K562 (cell line): Measurements from ENCODE around the gene TBCC. TPM values are rescaled to one million over a fixed set of nuclear protein-coding genes. Genes with fewer than 3 reads are reported as not detected.

Source experiments
- ARHGAP35 ChIP-seq: fragments of 450-650 bp; IDR thresholded peaks from 2 replicates; pipeline ENCODE4 v1.6.1; 2018; ENCODE audit not compliant: partially characterized antibody
- ATF1 ChIP-seq, 2 experiments: fragments of 450-650 bp in 1 of 2; IDR thresholded peaks; 2 replicates each; pipeline ENCODE4 v1.6.1; 2016; ENCODE audit warnings: missing compliant biosample characterization in 1 of 2, missing genetic modification characterization in 1 of 2
- CCAR2 ChIP-seq: fragments of 200-400 bp; formaldehyde crosslinking; IDR thresholded peaks from 2 replicates; pipeline ENCODE4 v1.6.1; 2017; ENCODE audit warnings: mild to moderate bottlenecking, low read depth, low read length
- EGR1 ChIP-seq: fragments of 450-650 bp; conservative IDR thresholded peaks from 2 replicates; pipeline ENCODE4 v1.6.1; 2017; ENCODE audit warnings: mild to moderate bottlenecking
- ELF2 ChIP-seq: fragments of 250-450 bp; sonication (Bioruptor Pico); IDR thresholded peaks from 2 replicates; pipeline ENCODE4 v1.5.0; 2021; ENCODE audit warnings: mild to moderate bottlenecking
- FOXA3 ChIP-seq, 2 experiments: fragments of 450-650 bp in 1 of 2; sonication (generic) in 1 of 2; formaldehyde crosslinking; IDR thresholded peaks in 1 of 2; conservative IDR thresholded peaks in 1 of 2; 2 replicates each; pipeline versions ENCODE4 v1.4.0 to v1.8.0; 2020 to 2022; ENCODE audit warnings: mild to moderate bottlenecking in 2 of 2, missing genetic modification reagents in 1 of 2
- IRF2 ChIP-seq: sonication (generic); formaldehyde crosslinking; IDR thresholded peaks from 2 replicates; pipeline ENCODE4 v1.8.1; 2022; ENCODE audit warnings: mild to moderate bottlenecking, missing genetic modification reagents
- SAFB2 ChIP-seq: fragments of 200-400 bp; formaldehyde crosslinking; IDR thresholded peaks from 2 replicates; pipeline ENCODE4 v1.6.1; 2018; ENCODE audit warnings: borderline replicate concordance, low read length, low read depth, moderate library complexity; ENCODE audit not compliant: severe bottlenecking
- TBL1XR1 ChIP-seq, 2 experiments: IDR thresholded peaks; 2 replicates each; pipeline ENCODE4 v1.6.1; 2012; ENCODE audit warnings: improper control_type of control experiment in 2 of 2, low read length in 2 of 2, mild to moderate bottlenecking in 1 of 2
- ZNF121 ChIP-seq: sonication (generic); formaldehyde crosslinking; conservative IDR thresholded peaks from 2 replicates; pipeline ENCODE4 v1.8.0; 2022; ENCODE audit warnings: missing genetic modification reagents
- ZNF551 ChIP-seq: fragments of 250-450 bp; sonication (Bioruptor Pico); IDR thresholded peaks from 2 replicates; pipeline ENCODE4 v1.5.0; 2021; ENCODE audit warnings: mild to moderate bottlenecking, moderate library complexity
- polyA plus RNA-seq, 8 experiments: library from polyadenylated mRNA; depleted of rRNA in 4 of 8; stranded (reverse) in 5 of 8; unstranded in 3 of 8; fragments of >200 nt; fragmentation: Nextera tagmentation in 2 of 8; fragmentation: Illumina TruSeq in 1 of 8; extraction: Ambion mirVana in 2 of 8; extraction: Trizol in 1 of 8; gene quantifications; 2 replicates each; pipeline versions ENCODE4 v1.2.1 to v1.2.3, GENCODE V29; 2011 to 2014; ENCODE audit warnings: inconsistent platforms in 1 of 8, missing spikeins in 1 of 8
- total RNA-seq, 7 experiments: library from RNA; depleted of rRNA in 6 of 7; stranded (reverse); fragments of >200 nt in 6 of 7; fragmentation: Illumina TruSeq in 2 of 7; extraction: Trizol in 2 of 7; gene quantifications; 2 replicates each; pipeline versions ENCODE4 v1.2.1 to v1.2.3, GENCODE V29; 2011 to 2021; ENCODE audit warnings: low replicate concordance in 1 of 7
- TF ChIP-seq, protein P1 (sequence below): fragments of 450-650 bp; IDR thresholded peaks from 2 replicates; pipeline ENCODE4 v1.6.1; 2017; ENCODE audit warnings: antibody characterized with exemption, mild to moderate bottlenecking
- TF ChIP-seq, protein P2 (sequence below), 2 experiments: fragments of 450-650 bp; conservative IDR thresholded peaks; 2 replicates each; pipeline ENCODE4 v1.6.1; 2017; ENCODE audit warnings: mild to moderate bottlenecking in 2 of 2, moderate library complexity in 2 of 2
- TF ChIP-seq, protein P3 (sequence below): sonication (generic); formaldehyde crosslinking; IDR thresholded peaks from 2 replicates; pipeline ENCODE4 v1.8.1; 2022; ENCODE audit warnings: missing genetic modification reagents
- TF ChIP-seq, protein P4 (sequence below): IDR thresholded peaks from 2 replicates; pipeline ENCODE4 v1.6.1; 2011; ENCODE audit not compliant: insufficient read length; ENCODE audit errors: extremely low read depth
- TF ChIP-seq, protein P5 (sequence below): sonication (generic); formaldehyde crosslinking; IDR thresholded peaks from 2 replicates; pipeline ENCODE4 v1.8.1; 2023; ENCODE audit warnings: mild to moderate bottlenecking, missing genetic modification reagents, moderate library complexity

Gene TBCC
- total and polyA plus RNA-seq, 9 of the 15 experiments (the other 6 are each of a cell fraction or from before 2014, with no cell fraction given), result 2.8 to 34.1 (median 23.3) TPM

DNA sequence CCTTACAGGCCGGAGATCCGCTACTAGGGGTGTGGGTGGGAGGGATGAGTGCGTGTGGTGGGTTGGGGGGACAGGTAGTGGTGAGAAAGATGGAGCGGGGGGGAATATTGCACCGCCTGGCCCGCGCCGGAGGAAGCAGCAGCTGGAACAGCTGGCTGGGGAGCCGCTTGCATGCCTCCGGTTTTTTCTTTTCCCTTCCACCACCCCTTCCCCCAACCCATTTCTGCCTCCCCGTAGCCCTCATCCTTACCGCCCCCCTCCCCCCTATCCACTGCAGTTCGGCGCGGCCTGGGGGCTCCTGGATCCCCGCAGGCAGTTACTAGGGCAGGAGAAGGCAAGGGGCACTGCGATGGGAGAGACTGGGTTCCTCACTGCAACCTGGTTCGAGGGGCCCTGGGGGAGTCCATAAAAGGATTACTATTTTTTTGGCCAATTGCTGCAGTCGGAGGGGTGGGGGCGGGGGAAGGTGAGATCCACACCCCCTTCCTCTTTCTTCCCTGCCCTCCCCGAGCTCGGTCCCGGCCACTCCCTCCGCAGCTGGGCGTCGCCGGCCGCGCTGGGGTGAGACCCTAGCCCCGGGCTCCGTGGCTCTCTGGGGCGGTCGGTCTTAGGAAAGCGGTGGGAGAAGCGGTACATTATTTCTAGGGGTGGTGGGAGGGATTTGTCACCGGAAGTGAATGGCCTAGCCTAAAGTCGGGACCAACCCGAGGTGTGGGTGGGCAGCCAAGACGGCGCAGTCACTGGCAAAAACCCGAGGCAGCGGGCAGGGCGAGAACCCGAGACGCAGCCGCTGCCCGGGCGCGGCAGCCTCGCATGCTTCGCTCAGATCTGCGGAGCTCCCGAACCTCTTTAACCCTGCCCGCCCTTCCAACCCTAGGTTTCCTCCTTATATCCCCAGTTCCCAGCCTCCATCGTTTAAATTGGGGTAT, 824 bp upstream of the TBCC start (continued):
- TF ChIP-seq, protein P1, sequence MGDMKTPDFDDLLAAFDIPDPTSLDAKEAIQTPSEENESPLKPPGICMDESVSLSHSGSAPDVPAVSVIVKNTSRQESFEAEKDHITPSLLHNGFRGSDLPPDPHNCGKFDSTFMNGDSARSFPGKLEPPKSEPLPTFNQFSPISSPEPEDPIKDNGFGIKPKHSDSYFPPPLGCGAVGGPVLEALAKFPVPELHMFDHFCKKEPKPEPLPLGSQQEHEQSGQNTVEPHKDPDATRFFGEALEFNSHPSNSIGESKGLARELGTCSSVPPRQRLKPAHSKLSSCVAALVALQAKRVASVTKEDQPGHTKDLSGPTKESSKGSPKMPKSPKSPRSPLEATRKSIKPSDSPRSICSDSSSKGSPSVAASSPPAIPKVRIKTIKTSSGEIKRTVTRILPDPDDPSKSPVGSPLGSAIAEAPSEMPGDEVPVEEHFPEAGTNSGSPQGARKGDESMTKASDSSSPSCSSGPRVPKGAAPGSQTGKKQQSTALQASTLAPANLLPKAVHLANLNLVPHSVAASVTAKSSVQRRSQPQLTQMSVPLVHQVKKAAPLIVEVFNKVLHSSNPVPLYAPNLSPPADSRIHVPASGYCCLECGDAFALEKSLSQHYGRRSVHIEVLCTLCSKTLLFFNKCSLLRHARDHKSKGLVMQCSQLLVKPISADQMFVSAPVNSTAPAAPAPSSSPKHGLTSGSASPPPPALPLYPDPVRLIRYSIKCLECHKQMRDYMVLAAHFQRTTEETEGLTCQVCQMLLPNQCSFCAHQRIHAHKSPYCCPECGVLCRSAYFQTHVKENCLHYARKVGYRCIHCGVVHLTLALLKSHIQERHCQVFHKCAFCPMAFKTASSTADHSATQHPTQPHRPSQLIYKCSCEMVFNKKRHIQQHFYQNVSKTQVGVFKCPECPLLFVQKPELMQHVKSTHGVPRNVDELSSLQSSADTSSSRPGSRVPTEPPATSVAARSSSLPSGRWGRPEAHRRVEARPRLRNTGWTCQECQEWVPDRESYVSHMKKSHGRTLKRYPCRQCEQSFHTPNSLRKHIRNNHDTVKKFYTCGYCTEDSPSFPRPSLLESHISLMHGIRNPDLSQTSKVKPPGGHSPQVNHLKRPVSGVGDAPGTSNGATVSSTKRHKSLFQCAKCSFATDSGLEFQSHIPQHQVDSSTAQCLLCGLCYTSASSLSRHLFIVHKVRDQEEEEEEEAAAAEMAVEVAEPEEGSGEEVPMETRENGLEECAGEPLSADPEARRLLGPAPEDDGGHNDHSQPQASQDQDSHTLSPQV, result no peak
- TF ChIP-seq, protein P2, sequence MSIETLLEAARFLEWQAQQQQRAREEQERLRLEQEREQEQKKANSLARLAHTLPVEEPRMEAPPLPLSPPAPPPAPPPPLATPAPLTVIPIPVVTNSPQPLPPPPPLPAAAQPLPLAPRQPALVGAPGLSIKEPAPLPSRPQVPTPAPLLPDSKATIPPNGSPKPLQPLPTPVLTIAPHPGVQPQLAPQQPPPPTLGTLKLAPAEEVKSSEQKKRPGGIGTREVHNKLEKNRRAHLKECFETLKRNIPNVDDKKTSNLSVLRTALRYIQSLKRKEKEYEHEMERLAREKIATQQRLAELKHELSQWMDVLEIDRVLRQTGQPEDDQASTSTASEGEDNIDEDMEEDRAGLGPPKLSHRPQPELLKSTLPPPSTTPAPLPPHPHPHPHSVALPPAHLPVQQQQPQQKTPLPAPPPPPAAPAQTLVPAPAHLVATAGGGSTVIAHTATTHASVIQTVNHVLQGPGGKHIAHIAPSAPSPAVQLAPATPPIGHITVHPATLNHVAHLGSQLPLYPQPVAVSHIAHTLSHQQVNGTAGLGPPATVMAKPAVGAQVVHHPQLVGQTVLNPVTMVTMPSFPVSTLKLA (conservative IDR thresholded peaks at IDR 0.05), result peak; percentile 80 to 84; a peak in 3 of 4 replicates
- TF ChIP-seq EGR1 (peak; percentile 65), ZNF121 (CRISPR knock-in tag) (no peak), TBL1XR1 (IDR thresholded peaks at IDR 0.05; ENCODE audit: low read length in 2 of 2) (no peak), CCAR2 (no peak), IRF2 (no peak), ATF1 (CRISPR knock-in tag; IDR thresholded peaks at IDR 0.05) (no peak), ATF1 (tag; IDR thresholded peaks at IDR 0.05) (peak; percentile 52; the same call in 1 of the 2 replicates), FOXA3 (CRISPR knock-in tag; conservative IDR thresholded peaks at IDR 0.05 in 1 of 2, IDR thresholded peaks at IDR 0.05 in 1 of 2) (0 out of 4 replicates have a peak, but pooled peaks of 1 of the 2 experiments have one; percentile 11), SAFB2 (no peak), ARHGAP35 (no peak), ELF2 (no peak), ZNF551 (no peak)
- TF ChIP-seq, protein P3, sequence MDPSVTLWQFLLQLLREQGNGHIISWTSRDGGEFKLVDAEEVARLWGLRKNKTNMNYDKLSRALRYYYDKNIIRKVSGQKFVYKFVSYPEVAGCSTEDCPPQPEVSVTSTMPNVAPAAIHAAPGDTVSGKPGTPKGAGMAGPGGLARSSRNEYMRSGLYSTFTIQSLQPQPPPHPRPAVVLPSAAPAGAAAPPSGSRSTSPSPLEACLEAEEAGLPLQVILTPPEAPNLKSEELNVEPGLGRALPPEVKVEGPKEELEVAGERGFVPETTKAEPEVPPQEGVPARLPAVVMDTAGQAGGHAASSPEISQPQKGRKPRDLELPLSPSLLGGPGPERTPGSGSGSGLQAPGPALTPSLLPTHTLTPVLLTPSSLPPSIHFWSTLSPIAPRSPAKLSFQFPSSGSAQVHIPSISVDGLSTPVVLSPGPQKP (CRISPR knock-in tag), result no peak
- TF ChIP-seq, protein P4, sequence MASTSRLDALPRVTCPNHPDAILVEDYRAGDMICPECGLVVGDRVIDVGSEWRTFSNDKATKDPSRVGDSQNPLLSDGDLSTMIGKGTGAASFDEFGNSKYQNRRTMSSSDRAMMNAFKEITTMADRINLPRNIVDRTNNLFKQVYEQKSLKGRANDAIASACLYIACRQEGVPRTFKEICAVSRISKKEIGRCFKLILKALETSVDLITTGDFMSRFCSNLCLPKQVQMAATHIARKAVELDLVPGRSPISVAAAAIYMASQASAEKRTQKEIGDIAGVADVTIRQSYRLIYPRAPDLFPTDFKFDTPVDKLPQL, result no peak
- TF ChIP-seq, protein P5, sequence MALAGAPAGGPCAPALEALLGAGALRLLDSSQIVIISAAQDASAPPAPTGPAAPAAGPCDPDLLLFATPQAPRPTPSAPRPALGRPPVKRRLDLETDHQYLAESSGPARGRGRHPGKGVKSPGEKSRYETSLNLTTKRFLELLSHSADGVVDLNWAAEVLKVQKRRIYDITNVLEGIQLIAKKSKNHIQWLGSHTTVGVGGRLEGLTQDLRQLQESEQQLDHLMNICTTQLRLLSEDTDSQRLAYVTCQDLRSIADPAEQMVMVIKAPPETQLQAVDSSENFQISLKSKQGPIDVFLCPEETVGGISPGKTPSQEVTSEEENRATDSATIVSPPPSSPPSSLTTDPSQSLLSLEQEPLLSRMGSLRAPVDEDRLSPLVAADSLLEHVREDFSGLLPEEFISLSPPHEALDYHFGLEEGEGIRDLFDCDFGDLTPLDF, result no peak
